Neural cell (in vitro differentiated cells): ENCODE data around the gene UPK3BL2.
"Not testable (repeated sequence)": the region's sequence is repeated elsewhere in the genome, so short reads cannot be mapped to it uniquely, and the experiment has no call there.

Experiments used
- EP300 ChIP-seq: fragments of 450-650 bp; conservative IDR thresholded peaks from 2 replicates; pipeline ENCODE4 v1.6.1; 2014; ENCODE audit warnings: antibody characterized with exemption, mild to moderate bottlenecking, moderate library complexity; ENCODE audit not compliant: poor library complexity, severe bottlenecking
- EZH2 ChIP-seq: fragments of 200-600, 300-800 bp; shearing (Covaris generic), sonication (generic); IDR thresholded peaks from 2 replicates; pipeline ENCODE4 v1.6.1; 2014; ENCODE audit warnings: antibody characterized with exemption, low read length, borderline replicate concordance, mild to moderate bottlenecking; ENCODE audit not compliant: insufficient read depth, poor library complexity, severe bottlenecking
- POLR2AphosphoS5 ChIP-seq: IDR thresholded peaks from 2 replicates; pipeline ENCODE4 v1.6.1; 2012
- RAD21 ChIP-seq: fragments of 450-650 bp; conservative IDR thresholded peaks from 2 replicates; pipeline ENCODE4 v1.6.1; 2014; ENCODE audit warnings: antibody characterized with exemption, mild to moderate bottlenecking, moderate library complexity
- SMC3 ChIP-seq: fragments of 450-650 bp; conservative IDR thresholded peaks from 2 replicates; pipeline ENCODE4 v1.6.1; 2014; ENCODE audit warnings: antibody characterized with exemption, mild to moderate bottlenecking, moderate library complexity; ENCODE audit not compliant: poor library complexity
- TAF1 ChIP-seq: IDR thresholded peaks from 2 replicates; pipeline ENCODE4 v1.6.1; 2012; ENCODE audit warnings: low read depth
- TF ChIP-seq, protein P1 (sequence below): fragments of 450-650 bp; IDR thresholded peaks from 2 replicates; pipeline ENCODE4 v1.5.1; 2014; ENCODE audit warnings: antibody characterized with exemption, mild to moderate bottlenecking, moderate library complexity; ENCODE audit not compliant: poor library complexity, severe bottlenecking
- TF ChIP-seq, protein P2 (sequence below): IDR thresholded peaks from 2 replicates; pipeline ENCODE4 v1.6.1; 2012; ENCODE audit warnings: borderline replicate concordance

DNA sequence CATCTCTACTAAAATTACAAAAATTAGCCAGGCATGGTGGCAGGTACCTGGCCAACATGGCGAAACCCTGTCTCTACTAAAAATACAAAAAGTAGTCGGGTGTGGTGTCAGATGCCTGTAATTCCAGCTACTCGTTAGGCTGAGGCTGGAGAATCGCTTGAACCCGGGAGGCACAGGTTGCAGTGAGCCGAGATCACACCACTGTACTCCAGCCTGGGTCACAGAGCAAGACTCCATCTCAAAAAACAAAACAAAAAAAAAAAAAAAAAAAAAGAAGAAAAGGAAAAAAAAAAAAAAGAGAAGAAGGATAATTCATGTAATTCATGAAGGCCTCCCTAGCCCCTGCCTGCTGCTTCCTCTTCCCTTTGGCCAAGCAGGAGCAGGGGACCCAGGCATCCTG lies 2.9 kb downstream of the UPK3BL2 start:
- TF ChIP-seq, protein P1, sequence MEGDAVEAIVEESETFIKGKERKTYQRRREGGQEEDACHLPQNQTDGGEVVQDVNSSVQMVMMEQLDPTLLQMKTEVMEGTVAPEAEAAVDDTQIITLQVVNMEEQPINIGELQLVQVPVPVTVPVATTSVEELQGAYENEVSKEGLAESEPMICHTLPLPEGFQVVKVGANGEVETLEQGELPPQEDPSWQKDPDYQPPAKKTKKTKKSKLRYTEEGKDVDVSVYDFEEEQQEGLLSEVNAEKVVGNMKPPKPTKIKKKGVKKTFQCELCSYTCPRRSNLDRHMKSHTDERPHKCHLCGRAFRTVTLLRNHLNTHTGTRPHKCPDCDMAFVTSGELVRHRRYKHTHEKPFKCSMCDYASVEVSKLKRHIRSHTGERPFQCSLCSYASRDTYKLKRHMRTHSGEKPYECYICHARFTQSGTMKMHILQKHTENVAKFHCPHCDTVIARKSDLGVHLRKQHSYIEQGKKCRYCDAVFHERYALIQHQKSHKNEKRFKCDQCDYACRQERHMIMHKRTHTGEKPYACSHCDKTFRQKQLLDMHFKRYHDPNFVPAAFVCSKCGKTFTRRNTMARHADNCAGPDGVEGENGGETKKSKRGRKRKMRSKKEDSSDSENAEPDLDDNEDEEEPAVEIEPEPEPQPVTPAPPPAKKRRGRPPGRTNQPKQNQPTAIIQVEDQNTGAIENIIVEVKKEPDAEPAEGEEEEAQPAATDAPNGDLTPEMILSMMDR: not testable (repeated sequence)
- TF ChIP-seq RAD21, EZH2, POLR2AphosphoS5, EP300, SMC3, TAF1: not testable (repeated sequence)
- TF ChIP-seq, protein P2, sequence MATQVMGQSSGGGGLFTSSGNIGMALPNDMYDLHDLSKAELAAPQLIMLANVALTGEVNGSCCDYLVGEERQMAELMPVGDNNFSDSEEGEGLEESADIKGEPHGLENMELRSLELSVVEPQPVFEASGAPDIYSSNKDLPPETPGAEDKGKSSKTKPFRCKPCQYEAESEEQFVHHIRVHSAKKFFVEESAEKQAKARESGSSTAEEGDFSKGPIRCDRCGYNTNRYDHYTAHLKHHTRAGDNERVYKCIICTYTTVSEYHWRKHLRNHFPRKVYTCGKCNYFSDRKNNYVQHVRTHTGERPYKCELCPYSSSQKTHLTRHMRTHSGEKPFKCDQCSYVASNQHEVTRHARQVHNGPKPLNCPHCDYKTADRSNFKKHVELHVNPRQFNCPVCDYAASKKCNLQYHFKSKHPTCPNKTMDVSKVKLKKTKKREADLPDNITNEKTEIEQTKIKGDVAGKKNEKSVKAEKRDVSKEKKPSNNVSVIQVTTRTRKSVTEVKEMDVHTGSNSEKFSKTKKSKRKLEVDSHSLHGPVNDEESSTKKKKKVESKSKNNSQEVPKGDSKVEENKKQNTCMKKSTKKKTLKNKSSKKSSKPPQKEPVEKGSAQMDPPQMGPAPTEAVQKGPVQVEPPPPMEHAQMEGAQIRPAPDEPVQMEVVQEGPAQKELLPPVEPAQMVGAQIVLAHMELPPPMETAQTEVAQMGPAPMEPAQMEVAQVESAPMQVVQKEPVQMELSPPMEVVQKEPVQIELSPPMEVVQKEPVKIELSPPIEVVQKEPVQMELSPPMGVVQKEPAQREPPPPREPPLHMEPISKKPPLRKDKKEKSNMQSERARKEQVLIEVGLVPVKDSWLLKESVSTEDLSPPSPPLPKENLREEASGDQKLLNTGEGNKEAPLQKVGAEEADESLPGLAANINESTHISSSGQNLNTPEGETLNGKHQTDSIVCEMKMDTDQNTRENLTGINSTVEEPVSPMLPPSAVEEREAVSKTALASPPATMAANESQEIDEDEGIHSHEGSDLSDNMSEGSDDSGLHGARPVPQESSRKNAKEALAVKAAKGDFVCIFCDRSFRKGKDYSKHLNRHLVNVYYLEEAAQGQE: not testable (repeated sequence)
